ENCODE data around the gene ELK4.

The ELK4 gene

GRCh38 chr1:205676002-205676401, 44.2 kb upstream of the ELK4 start:
- no peak for TF ChIP-seq CTCF (IDR thresholded peaks at IDR 0.05; ENCODE audit: low read depth, low read length)
- no peak overlapping the region for H3K4me3 ChIP-seq (replicated peaks in 1 of 2; ENCODE audit: low read depth in 2 of 2, low read length in 2 of 2)
- no peak for DNase-seq (ENCODE audit: low read depth in 2 of 2)

DNA sequence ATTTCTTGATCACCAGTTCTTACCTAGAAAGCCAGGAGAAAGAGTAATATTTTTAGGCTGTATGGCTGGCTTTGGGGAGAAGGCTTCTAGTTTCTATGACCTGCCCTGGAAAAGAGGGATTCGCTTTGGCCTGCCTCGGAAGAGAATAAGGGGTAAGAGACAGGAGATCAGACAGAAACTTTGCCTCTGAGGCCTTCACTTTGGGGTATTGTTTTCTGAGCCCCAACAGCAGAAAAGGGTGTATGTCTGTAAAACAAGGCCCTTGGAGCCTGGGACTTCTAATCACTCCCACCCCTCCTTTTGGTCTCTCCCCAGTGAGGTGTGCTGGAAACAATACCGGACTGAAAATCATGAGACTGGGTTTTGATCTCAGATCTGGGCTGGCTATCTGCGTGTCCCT, 43.4 kb upstream of the ELK4 start:
- DNase-seq (ENCODE audit: low read depth in 2 of 2) = no peak
- no peak overlapping the region for H3K4me3 ChIP-seq (replicated peaks in 1 of 2; ENCODE audit: low read depth in 2 of 2, low read length in 2 of 2)
- no peak for TF ChIP-seq CTCF (IDR thresholded peaks at IDR 0.05; ENCODE audit: low read depth, low read length)

- no peak for TF ChIP-seq CTCF (IDR thresholded peaks at IDR 0.05; ENCODE audit: low read depth, low read length)
- H3K4me3 ChIP-seq (replicated peaks in 1 of 2; ENCODE audit: low read depth in 2 of 2, low read length in 2 of 2) = no peak overlapping the region
- DNase-seq (ENCODE audit: low read depth in 2 of 2) = no peak
These were observed 41.2 kb upstream of the ELK4 start for GRCh38 chr1:205672970-205673369.

- no peak for TF ChIP-seq CTCF (IDR thresholded peaks at IDR 0.05; ENCODE audit: low read depth, low read length)
- DNase-seq (ENCODE audit: low read depth in 2 of 2) = no peak
- no peak overlapping the region for H3K4me3 ChIP-seq (replicated peaks in 1 of 2; ENCODE audit: low read depth in 2 of 2, low read length in 2 of 2)
These were observed 40.6 kb upstream of the ELK4 start for GRCh38 chr1:205672395-205672889.

- DNase-seq (ENCODE audit: low read depth in 2 of 2) = no peak
- no peak for TF ChIP-seq CTCF (IDR thresholded peaks at IDR 0.05; ENCODE audit: low read depth, low read length)
- no peak overlapping the region for H3K4me3 ChIP-seq (replicated peaks in 1 of 2; ENCODE audit: low read depth in 2 of 2, low read length in 2 of 2)
These were observed 39.0 kb upstream of the ELK4 start for GRCh38 chr1:205670611-205671430.

DNA sequence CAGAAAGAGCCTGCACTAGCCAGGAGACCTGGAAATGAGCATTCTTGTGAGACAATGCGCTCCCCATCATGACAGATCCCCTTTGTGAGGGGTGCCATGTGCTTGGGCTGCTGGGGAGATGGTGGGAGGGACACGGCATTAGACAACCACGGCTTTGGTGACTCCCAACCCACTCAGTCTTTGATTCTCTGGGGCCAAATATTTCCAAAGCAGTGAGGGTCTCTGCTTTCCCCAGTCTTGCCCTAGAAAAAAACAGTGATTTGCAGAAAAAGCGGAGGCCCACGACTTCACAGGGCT, 38.3 kb upstream of the ELK4 start:
- DNase-seq (ENCODE audit: low read depth in 2 of 2) = no peak
- H3K4me3 ChIP-seq (replicated peaks in 1 of 2; ENCODE audit: low read depth in 2 of 2, low read length in 2 of 2) = no peak overlapping the region
- no peak for TF ChIP-seq CTCF (IDR thresholded peaks at IDR 0.05; ENCODE audit: low read depth, low read length)

Data from cardiac fibroblast (primary cell).